ENCODE data around the gene ZNF747. TPM values are rescaled to one million over a fixed set of nuclear protein-coding genes. Genes with fewer than 3 reads are reported as not detected.

ZNF747 gene
- total and polyA plus RNA-seq, 10 of the 15 experiments (the other 5 are each of a cell fraction or from before 2014, with no cell fraction given): 1.0 to 13.0 (median 7.2) TPM

GRCh38 chr16:30557957-30558788 is 23.5 kb upstream of the ZNF747 start, which contains the start of gene ZNF764 (continued):
- TF ChIP-seq BCLAF1 (IDR thresholded peaks at IDR 0.05): no peak
- TF ChIP-seq IRF4 (IDR thresholded peaks at IDR 0.05; ENCODE audit: low read depth, low read length): no peak
- no peak for TF ChIP-seq ZSCAN29 (IDR thresholded peaks at IDR 0.05)

GRCh38 chr16:30557707-30557956 is 23.0 kb upstream of the ZNF747 start:
- Histone ChIP-seq H3K4me2 (ENCODE audit: control insufficient read depth, insufficient read depth) (peak overlapping the region; percentile 17), H3K4me1 (ENCODE audit: control insufficient read depth, insufficient read depth, low read length) (no peaks in the 10 kb centered on the region), H4K20me1 (ENCODE audit: control insufficient read depth, insufficient read depth) (no peaks in the 10 kb centered on the region), H3K9me3 (replicated peaks; ENCODE audit: control insufficient read depth, insufficient read depth, low read length) (no peaks in the 10 kb centered on the region), H3K27me3 (replicated peaks in 1 of 2; ENCODE audit: control insufficient read depth in 2 of 2, insufficient read depth in 2 of 2, low read length in 1 of 2) (no peaks in the 10 kb centered on the region), H3K79me2 (ENCODE audit: control insufficient read depth, insufficient read depth, low read length) (peaks cover 11% of the 10 kb centered on the region), H3K36me3 (ENCODE audit: control insufficient read depth in 2 of 2, insufficient read depth in 2 of 2, low read length in 1 of 2) (peaks cover 5 to 10% of the 10 kb centered on the region in 2 experiments; a peak in 3 of 4 replicates), H3K9ac (ENCODE audit: control insufficient read depth, insufficient read depth, low read length) (peak overlapping the region; percentile 86), H3K4me3 (peak overlapping the region; percentile 87), H2AFZ (ENCODE audit: control insufficient read depth, low read depth, low read length) (peak overlapping the region; percentile 85), H3K27ac (ENCODE audit: control insufficient read depth, insufficient read depth) (peak overlapping the region; percentile 85)
- WGBS (ENCODE audit: insufficient coverage, insufficient replicate concordance, low lambda C conversion rate, missing lambda C conversion rate): 1% methylated on average over 17 of the region's 17 CpGs
- ChIA-PET SMC1A (ENCODE audit: uncharacterized antibody, unreplicated experiment) (interaction anchor here (1.0 to 2.8 kb wide), 10 partner anchors 8 to 127 kb away, joined by 3 to 47 read pairs (median 6); partner anchors contain the start of genes DCTPP1, ITGAL and ZNF747), POLR2A (interaction anchor here (0.6 to 5.9 kb wide), 17 partner anchors 8 to 329 kb away, joined by 3 to 109 read pairs (median 3); partner anchors contain the start of genes ZNF688, ZNF747 and ZNF785), CTCF (interaction anchor here (0.6 to 3.6 kb wide), 10 partner anchors 11 to 708 kb away, joined by 3 to 59 read pairs (median 10); partner anchors contain the start of genes DCTPP1 and ZNF747), RAD21 (ENCODE audit: unreplicated experiment) (interaction anchor here (0.7 to 4.3 kb wide), 16 partner anchors 8 to 128 kb away, joined by 3 to 99 read pairs (median 7); partner anchors contain the start of genes DCTPP1, ZNF688, ZNF747 and ZNF785)
- BruUV-seq (replicated peaks): no TSS peak
- in situ Hi-C loops (cut with MboI) (no loop called here), intact Hi-C loops (cut with micrococcal nuclease; ENCODE audit: unreplicated experiment) (no loop called here)
- TF ChIP-seq SIX5 (IDR thresholded peaks at IDR 0.05; ENCODE audit: low read depth, low read length, severe bottlenecking) (no peak), EZH2 (IDR thresholded peaks at IDR 0.05; ENCODE audit: borderline replicate concordance, control insufficient read depth, low read depth, low read length) (no peak), FOXM1 (IDR thresholded peaks at IDR 0.05; ENCODE audit: low read depth, low read length) (no peak), WRNIP1 (IDR thresholded peaks at IDR 0.05; ENCODE audit: borderline replicate concordance, low read depth, low read length) (no peak), TCF3 (IDR thresholded peaks at IDR 0.05; ENCODE audit: borderline replicate concordance, insufficient read depth, low read depth, low read length) (0 out of 2 replicates have a peak, but pooled peaks have one; percentile 21), USF2 (IDR thresholded peaks at IDR 0.05; ENCODE audit: borderline replicate concordance, low read depth, low read length) (no peak), BRCA1 (IDR thresholded peaks at IDR 0.05; ENCODE audit: low read depth, low read length) (no peak), RAD51 (IDR thresholded peaks at IDR 0.05) (no peak), TARDBP (IDR thresholded peaks at IDR 0.05; ENCODE audit: borderline replicate concordance) (no peak), TBL1XR1 (IDR thresholded peaks at IDR 0.05; ENCODE audit: low read depth, low read length) (no peak), CHD1 (IDR thresholded peaks at IDR 0.05; ENCODE audit: low read depth, low read length) (no peak), CTCF (IDR thresholded peaks at IDR 0.05 in 2 of 3, conservative IDR thresholded peaks at IDR 0.05 in 1 of 3; ENCODE audit: control insufficient read depth in 2 of 3, extremely low read depth in 1 of 3, insufficient read depth in 1 of 3, low read depth in 3 of 3, low read length in 3 of 3) (0 out of 6 replicates have a peak, but pooled peaks of 1 of the 3 experiments have one; percentile 4)
- ATAC-seq (peak; percentile 9), DNase-seq (ENCODE audit: low read depth, low spot score) (no peak), FAIRE-seq (no peak)
